Measurements from ENCODE around the gene KIF18A.

DNA sequence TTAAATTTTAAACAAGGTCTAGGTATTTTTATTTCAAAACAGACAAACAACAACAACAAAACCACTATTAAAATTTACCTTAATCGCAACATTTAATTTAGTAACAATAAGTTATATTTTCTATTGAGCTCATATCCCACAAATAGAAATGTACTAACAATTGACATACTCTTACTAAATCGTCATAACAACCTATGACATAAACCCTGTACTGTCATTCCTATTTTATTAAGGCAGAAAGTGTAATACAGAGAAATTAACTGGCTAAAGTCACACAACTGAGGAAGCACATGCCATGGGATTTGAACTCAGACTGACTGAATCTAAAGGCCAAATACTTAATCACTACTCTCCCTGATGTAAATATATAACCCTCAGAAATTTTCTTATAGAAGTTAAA, 3.0 kb downstream of the KIF18A start:
- TF ChIP-seq CTCF (IDR thresholded peaks at IDR 0.05; ENCODE audit: poor library complexity, severe bottlenecking) (no peak), POLR2AphosphoS5 (IDR thresholded peaks at IDR 0.05) (no peak), EP300 (conservative IDR thresholded peaks at IDR 0.05; ENCODE audit: poor library complexity, severe bottlenecking) (no peak)
